ENCODE measurements around the gene LEMD2. TPM values are rescaled to one million over a fixed set of nuclear protein-coding genes. Genes with fewer than 3 reads are reported as not detected.

The LEMD2 gene
- total RNA-seq, 1 experiment from 2014 or later, result 78.7 TPM

DNA sequence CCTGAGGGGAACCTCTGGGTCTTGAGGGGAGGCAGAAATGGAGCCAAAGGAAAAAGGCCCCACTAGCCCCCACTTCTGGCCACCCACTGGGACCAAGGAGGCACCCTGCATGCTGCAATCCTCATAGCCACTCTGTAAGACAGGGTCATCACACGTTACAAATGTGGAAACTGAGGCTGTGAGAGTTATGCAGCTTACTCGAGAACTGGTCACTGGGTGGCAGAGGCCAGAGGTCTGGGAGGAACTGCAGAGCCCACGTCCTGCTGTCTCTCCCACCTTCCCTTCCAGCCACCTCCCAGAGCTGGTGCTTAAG, 18.1 kb downstream of the LEMD2 start:
- Histone ChIP-seq H3K4me3 (no peak overlapping the region), H3K36me3 (peaks cover 38% of the 10 kb centered on the region), H3K4me1 (replicated peaks) (peaks cover 58% of the 10 kb centered on the region), H3K27me3 (replicated peaks) (no peaks in the 10 kb centered on the region), H3K27ac (peak overlapping the region; percentile 91), H3K9me3 (replicated peaks) (no peaks in the 10 kb centered on the region)
- DNase-seq (ENCODE audit: low read depth in 1 of 2, low spot score in 2 of 2), result no peak

GRCh38 chr6:33770124-33770832, 18.7 kb downstream of the LEMD2 start:
- H3K27me3 ChIP-seq (replicated peaks), result no peaks in the 10 kb centered on the region
- H3K4me3 ChIP-seq, result no peak overlapping the region
- H3K4me1 ChIP-seq (replicated peaks), result peaks cover 58% of the 10 kb centered on the region
- H3K36me3 ChIP-seq, result peaks cover 33% of the 10 kb centered on the region
- DNase-seq (ENCODE audit: low read depth in 1 of 2, low spot score in 2 of 2), result peak in 1 of 2 experiments; percentile 46
- H3K27ac ChIP-seq, result peak overlapping the region; percentile 91
- H3K9me3 ChIP-seq (replicated peaks), result no peaks in the 10 kb centered on the region

- Histone ChIP-seq H3K27ac (peak overlapping the region; percentile 91), H3K9me3 (replicated peaks) (no peaks in the 10 kb centered on the region), H3K4me3 (no peak overlapping the region), H3K27me3 (replicated peaks) (no peaks in the 10 kb centered on the region), H3K36me3 (peaks cover 23% of the 10 kb centered on the region), H3K4me1 (replicated peaks) (peaks cover 58% of the 10 kb centered on the region)
- DNase-seq (ENCODE audit: low read depth in 1 of 2, low spot score in 2 of 2), result no peak
Observed at GRCh38 chr6:33769248-33769821, 19.6 kb downstream of the LEMD2 start.

- Histone ChIP-seq H3K27ac (peak overlapping the region; percentile 5), H3K9me3 (replicated peaks) (no peaks in the 10 kb centered on the region), H3K36me3 (peaks cover 21% of the 10 kb centered on the region), H3K4me3 (no peak overlapping the region), H3K4me1 (replicated peaks) (peaks cover 55% of the 10 kb centered on the region), H3K27me3 (replicated peaks) (no peaks in the 10 kb centered on the region)
- DNase-seq (ENCODE audit: low read depth in 1 of 2, low spot score in 2 of 2), result peak; percentile 80 to 93
Observed at GRCh38 chr6:33768644-33769120, 20.2 kb downstream of the LEMD2 start.

DNA sequence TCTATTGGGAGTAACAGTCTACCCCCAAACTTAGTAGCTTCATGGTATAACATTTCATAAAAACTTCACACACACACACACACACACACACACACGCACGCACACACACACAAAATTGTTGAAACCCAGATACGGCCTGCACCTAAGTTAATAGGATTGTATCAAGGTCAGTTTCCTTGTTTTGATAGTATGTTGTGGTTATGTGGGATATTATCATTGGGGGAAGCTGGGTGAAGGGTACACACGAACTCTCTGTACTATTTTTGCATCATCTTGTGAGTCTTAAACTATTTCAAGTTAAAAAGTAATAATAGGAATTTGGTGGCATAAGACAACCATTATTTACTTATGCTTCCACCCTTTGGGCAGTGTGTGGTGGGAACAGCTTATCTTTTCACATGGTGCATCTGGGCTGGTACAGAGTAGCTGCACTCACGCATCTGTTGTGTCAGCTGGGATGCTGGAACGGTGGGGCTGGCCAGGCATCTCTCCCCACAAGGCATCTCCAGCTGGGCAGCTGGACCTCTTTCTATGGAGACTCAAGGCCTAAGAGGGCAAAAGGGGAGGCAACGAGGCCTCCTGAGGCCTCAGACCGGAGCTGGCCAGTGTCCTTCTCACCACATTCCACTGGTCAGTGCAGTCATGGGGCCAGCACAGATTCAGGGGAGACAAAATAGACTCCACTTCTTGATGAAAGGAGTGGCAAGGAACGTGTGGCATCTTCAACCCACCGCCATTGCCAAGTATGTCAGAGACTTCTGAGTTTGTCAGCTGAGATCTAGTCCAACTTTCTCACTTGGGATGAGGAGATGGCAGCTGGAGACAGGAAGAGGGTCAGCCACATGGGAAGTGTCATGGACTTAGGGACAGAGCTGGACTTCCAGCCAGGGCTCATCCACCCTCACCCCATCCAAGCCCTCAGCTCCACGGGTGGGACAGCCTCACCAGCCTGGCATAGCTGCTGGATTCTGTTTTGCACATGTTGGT, 21.7 kb downstream of the LEMD2 start:
- no peaks in the 10 kb centered on the region for H3K9me3 ChIP-seq (replicated peaks)
- no peaks in the 10 kb centered on the region for H3K27me3 ChIP-seq (replicated peaks)
- H3K36me3 ChIP-seq, result peaks cover 6% of the 10 kb centered on the region
- H3K4me3 ChIP-seq, result no peak overlapping the region
- H3K27ac ChIP-seq, result no peak overlapping the region
- DNase-seq (ENCODE audit: low read depth in 1 of 2, low spot score in 2 of 2), result no peak
- H3K4me1 ChIP-seq (replicated peaks), result peaks cover 43% of the 10 kb centered on the region

DNA sequence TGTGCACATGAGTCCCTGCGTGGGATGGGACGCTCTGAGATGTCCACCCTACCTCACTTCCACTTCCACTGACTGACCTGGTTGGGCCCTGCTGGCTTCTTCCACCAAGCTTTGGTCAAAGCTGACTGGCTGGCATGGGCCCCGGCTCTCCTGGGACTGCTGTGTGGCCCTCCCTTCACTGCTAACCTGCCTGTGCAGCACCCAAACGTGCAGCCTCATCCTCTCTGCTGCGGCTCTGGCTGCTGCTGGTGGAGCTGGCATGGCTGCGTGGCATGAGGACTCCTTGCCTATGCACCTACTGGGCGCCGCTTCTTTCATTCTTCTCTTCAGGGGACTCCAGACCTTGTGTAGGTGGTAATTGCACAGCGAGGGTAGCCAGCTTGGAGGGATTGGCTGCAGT, 23.6 kb downstream of the LEMD2 start:
- Histone ChIP-seq H3K27ac (no peak overlapping the region), H3K27me3 (replicated peaks) (no peaks in the 10 kb centered on the region), H3K4me3 (no peak overlapping the region), H3K36me3 (no peaks in the 10 kb centered on the region), H3K9me3 (replicated peaks) (no peaks in the 10 kb centered on the region), H3K4me1 (replicated peaks) (peaks cover 43% of the 10 kb centered on the region)
- no peak for DNase-seq (ENCODE audit: low read depth in 1 of 2, low spot score in 2 of 2)

DNA sequence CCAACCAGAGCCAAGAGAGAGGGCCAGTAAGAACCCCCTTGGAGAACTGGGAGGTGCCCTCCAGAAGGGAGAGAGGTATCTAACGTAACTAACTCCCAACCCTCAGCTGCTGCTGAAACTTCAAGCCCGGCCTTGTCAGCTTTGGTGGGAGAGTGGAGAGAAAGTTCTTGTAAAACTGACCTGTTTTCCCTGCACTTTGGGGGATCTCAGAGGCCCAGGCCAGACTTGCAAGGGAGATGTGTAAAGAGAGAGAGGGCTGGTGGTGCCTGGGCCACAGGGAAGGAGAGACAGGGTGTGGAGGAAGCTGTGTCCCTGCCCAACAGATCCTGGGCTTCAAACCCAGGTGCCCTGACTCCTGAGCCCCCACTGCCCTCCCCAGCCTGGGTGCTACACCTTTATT, 24.9 kb downstream of the LEMD2 start:
- DNase-seq (ENCODE audit: low read depth in 1 of 2, low spot score in 2 of 2), result no peak
- H3K4me3 ChIP-seq, result no peak overlapping the region
- no peaks in the 10 kb centered on the region for H3K36me3 ChIP-seq
- H3K4me1 ChIP-seq (replicated peaks), result peaks cover 34% of the 10 kb centered on the region
- H3K9me3 ChIP-seq (replicated peaks), result no peaks in the 10 kb centered on the region
- H3K27me3 ChIP-seq (replicated peaks), result no peaks in the 10 kb centered on the region
- H3K27ac ChIP-seq, result no peak overlapping the region

- DNase-seq (ENCODE audit: low read depth in 1 of 2, low spot score in 2 of 2), result no peak
- Histone ChIP-seq H3K4me3 (no peak overlapping the region), H3K27ac (no peak overlapping the region), H3K27me3 (replicated peaks) (no peaks in the 10 kb centered on the region), H3K9me3 (replicated peaks) (no peaks in the 10 kb centered on the region), H3K4me1 (replicated peaks) (peaks cover 33% of the 10 kb centered on the region), H3K36me3 (no peaks in the 10 kb centered on the region)
Observed at GRCh38 chr6:33763483-33763882, 25.4 kb downstream of the LEMD2 start.

DNA sequence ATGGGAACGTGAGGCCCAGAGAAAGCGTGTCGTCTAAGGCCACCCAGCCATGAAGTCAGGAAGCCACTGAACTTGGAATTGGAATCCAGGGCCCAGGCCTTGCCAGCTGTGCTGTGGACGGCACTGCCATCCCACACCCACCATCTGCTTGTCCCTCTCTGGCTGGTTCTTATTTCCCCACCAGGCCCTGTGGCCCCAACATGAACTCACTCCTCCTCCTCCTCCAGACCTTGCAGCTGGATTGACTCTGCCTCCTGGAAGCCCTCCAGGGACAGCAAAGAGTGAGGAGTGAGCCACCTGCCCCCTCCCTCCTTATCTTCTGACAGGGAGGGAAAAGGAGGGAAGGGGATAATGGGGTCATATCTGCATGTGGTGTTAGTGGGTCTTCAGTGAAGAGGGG, 26.2 kb downstream of the LEMD2 start:
- no peaks in the 10 kb centered on the region for H3K27me3 ChIP-seq (replicated peaks)
- H3K36me3 ChIP-seq, result no peaks in the 10 kb centered on the region
- no peak for DNase-seq (ENCODE audit: low read depth in 1 of 2, low spot score in 2 of 2)
- H3K4me3 ChIP-seq, result no peak overlapping the region
- no peak overlapping the region for H3K27ac ChIP-seq
- H3K4me1 ChIP-seq (replicated peaks), result peaks cover 30% of the 10 kb centered on the region
- no peaks in the 10 kb centered on the region for H3K9me3 ChIP-seq (replicated peaks)

GRCh38 chr6:33761922-33762629, 26.9 kb downstream of the LEMD2 start:
- DNase-seq (ENCODE audit: low read depth in 1 of 2, low spot score in 2 of 2), result peak; percentile 68 to 76
- Histone ChIP-seq H3K27ac (no peak overlapping the region), H3K4me3 (no peak overlapping the region), H3K36me3 (no peaks in the 10 kb centered on the region), H3K9me3 (replicated peaks) (no peaks in the 10 kb centered on the region), H3K4me1 (replicated peaks) (peaks cover 30% of the 10 kb centered on the region), H3K27me3 (replicated peaks) (no peaks in the 10 kb centered on the region)

DNA sequence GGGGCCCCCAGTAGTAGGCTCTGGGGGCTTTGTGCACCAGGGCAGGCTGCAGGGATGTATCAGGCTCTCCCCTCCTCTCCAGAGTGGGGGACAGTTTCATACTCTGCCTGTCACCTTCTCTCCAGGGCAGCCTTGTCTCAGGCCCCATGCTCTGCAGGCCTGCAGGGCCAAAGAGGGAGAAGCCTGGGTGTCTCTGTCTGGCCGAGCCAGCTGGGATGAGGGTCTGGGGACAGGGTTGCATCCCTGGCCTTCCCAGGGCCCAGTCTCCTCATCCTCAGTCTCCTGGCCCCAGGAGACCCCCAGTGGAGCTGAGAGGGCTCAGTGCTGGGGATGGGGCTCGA, 27.4 kb downstream of the LEMD2 start:
- DNase-seq (ENCODE audit: low read depth in 1 of 2, low spot score in 2 of 2), result no peak
- Histone ChIP-seq H3K36me3 (no peaks in the 10 kb centered on the region), H3K27ac (no peak overlapping the region)

DNA sequence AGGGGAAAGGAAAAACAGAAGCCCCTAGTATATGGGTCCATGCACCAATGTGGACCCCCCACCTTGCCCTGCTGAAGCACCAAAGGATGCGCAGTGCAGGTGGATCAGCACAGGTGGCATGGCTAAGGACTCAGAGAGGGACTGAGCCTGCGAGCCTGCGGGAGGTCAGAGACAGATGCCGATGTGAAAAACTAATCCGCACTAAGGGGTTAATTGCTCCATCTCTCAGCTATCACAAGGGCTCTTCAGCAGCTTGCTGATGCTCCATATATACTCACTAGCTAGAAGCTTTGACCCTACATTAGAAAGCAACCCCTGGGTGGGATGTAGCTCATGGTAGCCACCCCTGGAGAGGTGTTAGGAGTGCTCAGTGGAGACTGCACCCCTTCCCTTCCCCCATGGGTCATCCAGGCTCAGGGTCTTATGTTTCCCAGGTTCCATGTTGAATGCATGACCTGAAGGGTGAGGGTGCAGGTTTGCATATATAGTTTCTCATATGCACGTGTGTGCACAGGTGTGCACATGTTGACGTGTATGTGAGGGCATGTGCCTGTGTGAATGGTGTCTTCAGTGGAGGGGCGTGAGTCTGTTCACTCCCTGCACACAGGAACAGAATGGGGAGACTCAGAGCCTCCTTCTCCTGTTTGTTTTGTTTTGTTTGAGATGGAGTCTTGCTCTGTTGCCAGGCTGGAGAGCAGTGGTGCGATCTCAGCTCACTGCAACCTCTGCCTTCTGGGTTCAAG, 28.9 kb downstream of the LEMD2 start:
- peaks cover 30% of the 10 kb centered on the region for H3K4me1 ChIP-seq (replicated peaks)
- no peaks in the 10 kb centered on the region for H3K9me3 ChIP-seq (replicated peaks)
- DNase-seq (ENCODE audit: low read depth in 1 of 2, low spot score in 2 of 2), result no peak
- no peaks in the 10 kb centered on the region for H3K27me3 ChIP-seq (replicated peaks)
- H3K36me3 ChIP-seq, result no peaks in the 10 kb centered on the region
- no peak overlapping the region for H3K4me3 ChIP-seq
- H3K27ac ChIP-seq, result no peak overlapping the region

More for the DNA sequence above, 27.4 kb downstream of the LEMD2 start:
- Histone ChIP-seq H3K4me1 (replicated peaks) (peaks cover 30% of the 10 kb centered on the region), H3K9me3 (replicated peaks) (no peaks in the 10 kb centered on the region), H3K27me3 (replicated peaks) (no peaks in the 10 kb centered on the region), H3K4me3 (no peak overlapping the region)

- H3K4me1 ChIP-seq (replicated peaks), result peaks cover 30% of the 10 kb centered on the region
- H3K27ac ChIP-seq, result no peak overlapping the region
- H3K27me3 ChIP-seq (replicated peaks), result no peaks in the 10 kb centered on the region
- DNase-seq (ENCODE audit: low read depth in 1 of 2, low spot score in 2 of 2), result no peak
- H3K36me3 ChIP-seq, result no peaks in the 10 kb centered on the region
- no peaks in the 10 kb centered on the region for H3K9me3 ChIP-seq (replicated peaks)
- H3K4me3 ChIP-seq, result no peak overlapping the region
Observed at GRCh38 chr6:33758815-33759216, 30.1 kb downstream of the LEMD2 start.
